Ureter (tissue), 1 donor: ENCODE data around the gene RUVBL2. TPM values are rescaled to one million over a fixed set of nuclear protein-coding genes. Genes with fewer than 3 reads are reported as not detected.

ENCODE experiments used
- DNase-seq: peaks from one replicate; pipeline ENCODE4 v3.0.0-alpha.2; 2020; ENCODE audit warnings: low spot score
- total RNA-seq: library from RNA; stranded (reverse); gene quantifications from one replicate; pipeline ENCODE4 v1.2.4, GENCODE V29; 2023
- donor health status: DM: yes; HTN: yes; CAD: no.

Gene RUVBL2
- total RNA-seq, 1 donor from 2014 or later, result 66.7 TPM

- DNase-seq, result no peak
These were observed 29.3 kb upstream of the RUVBL2 start for GRCh38 chr19:48964205-48965039.

GRCh38 chr19:48965040-48965805, 28.5 kb upstream of the RUVBL2 start, which contains the start of gene FTL:
Gene FTL, plus strand, starts transcription at chr19:48965309. Its CDS starts 199 bp downstream, at chr19:48965508.
- peak; percentile 98 for DNase-seq

GRCh38 chr19:48965806-48966540, 27.7 kb upstream of the RUVBL2 start:
- peak; percentile 92 for DNase-seq

- no peak for DNase-seq
These were observed 26.9 kb upstream of the RUVBL2 start for GRCh38 chr19:48966541-48967345.

- DNase-seq, result peak; percentile 55
These were observed 26.1 kb upstream of the RUVBL2 start for GRCh38 chr19:48967346-48968178.

GRCh38 chr19:48968179-48968661, 25.5 kb upstream of the RUVBL2 start:
- no peak for DNase-seq

GRCh38 chr19:48968813-48969218, 24.9 kb upstream of the RUVBL2 start:
- DNase-seq, result no peak

- no peak for DNase-seq
These were observed 24.2 kb upstream of the RUVBL2 start for GRCh38 chr19:48969276-48970138.

GRCh38 chr19:48970139-48970766, 23.4 kb upstream of the RUVBL2 start:
- no peak for DNase-seq

- peak; percentile 77 for DNase-seq
These were observed 22.7 kb upstream of the RUVBL2 start for GRCh38 chr19:48970923-48971395.

- DNase-seq, result no peak
These were observed 17.5 kb upstream of the RUVBL2 start for GRCh38 chr19:48975947-48976847.

GRCh38 chr19:48977061-48977460, 16.6 kb upstream of the RUVBL2 start:
- no peak for DNase-seq

GRCh38 chr19:48982280-48982679, 11.4 kb upstream of the RUVBL2 start:
- DNase-seq, result no peak

- DNase-seq, result no peak
These were observed 8.0 kb upstream of the RUVBL2 start for GRCh38 chr19:48985711-48986110.

- DNase-seq, result no peak
These were observed 7.5 kb upstream of the RUVBL2 start for GRCh38 chr19:48986211-48986610.

- no peak for DNase-seq
These were observed 6.4 kb upstream of the RUVBL2 start for GRCh38 chr19:48987323-48987722.

GRCh38 chr19:48988286-48988685, 5.4 kb upstream of the RUVBL2 start:
- DNase-seq, result no peak

GRCh38 chr19:48988860-48989259, 4.8 kb upstream of the RUVBL2 start:
- DNase-seq, result no peak
